Activated CD8-positive, alpha-beta T cell treated with anti-CD3 and anti-CD28 coated beads, Interleukin-2, amount 10 ng/mL, durations not matched to agents 7 days and 5 days (primary cell): ENCODE data around the gene ASAH2B. TPM values are rescaled to one million over a fixed set of nuclear protein-coding genes. Genes with fewer than 3 reads are reported as not detected.
"Not testable (repeated sequence)": the region's sequence is repeated elsewhere in the genome, so short reads cannot be mapped to it uniquely, and the experiment has no call there.

Experiments
- ATAC-seq: fragments of 150-1000 bp; cut with Tn5 transposase; one replicate; pipeline ENCODE4 v1.10.0; 2021; ENCODE audit warnings: moderate library complexity
- CTCF ChIA-PET: fragments of 350-600 bp; sonication (Branson Sonifier 250); formaldehyde crosslinking; loops from one replicate; lab custom pipeline; 2021; ENCODE audit warnings: antibody characterized with exemption; lab: Charles Lee
- POLR2A ChIA-PET: fragments of 350-600 bp; sonication (Branson Sonifier 250); formaldehyde crosslinking; loops from one replicate; lab custom pipeline; 2021; ENCODE audit warnings: antibody characterized with exemption; lab: Charles Lee
- DNase-seq: peaks from one replicate; pipeline ENCODE4 v3.0.0-alpha.2; 2020
- H3K27ac Mint-ChIP-seq: one replicate; pipeline ENCODE4 v1.8.0; 2021; ENCODE audit warnings: mild to moderate bottlenecking, mixed read lengths
- H3K27me3 Mint-ChIP-seq: one replicate; pipeline ENCODE4 v1.8.0; 2021; ENCODE audit warnings: low read depth, mixed read lengths
- H3K36me3 Mint-ChIP-seq: one replicate; pipeline ENCODE4 v1.8.0; 2021; ENCODE audit warnings: low read depth, mixed read lengths
- H3K4me1 Mint-ChIP-seq: one replicate; pipeline ENCODE4 v1.8.0; 2021; ENCODE audit warnings: low read depth, mixed read lengths
- H3K4me3 Mint-ChIP-seq: one replicate; pipeline ENCODE4 v1.8.0; 2021; ENCODE audit warnings: mild to moderate bottlenecking, mixed read lengths
- H3K9me3 Mint-ChIP-seq: one replicate; pipeline ENCODE4 v1.8.0; 2022; ENCODE audit warnings: mixed read lengths; ENCODE audit not compliant: insufficient read depth
- total RNA-seq, 2 experiments: library from RNA; stranded (reverse); gene quantifications; one replicate each; pipeline ENCODE4 v1.2.3, GENCODE V29; 2021

ASAH2B gene
- total RNA-seq: 1 to 10 TPM; 1.5 to 3.3 TPM

DNA sequence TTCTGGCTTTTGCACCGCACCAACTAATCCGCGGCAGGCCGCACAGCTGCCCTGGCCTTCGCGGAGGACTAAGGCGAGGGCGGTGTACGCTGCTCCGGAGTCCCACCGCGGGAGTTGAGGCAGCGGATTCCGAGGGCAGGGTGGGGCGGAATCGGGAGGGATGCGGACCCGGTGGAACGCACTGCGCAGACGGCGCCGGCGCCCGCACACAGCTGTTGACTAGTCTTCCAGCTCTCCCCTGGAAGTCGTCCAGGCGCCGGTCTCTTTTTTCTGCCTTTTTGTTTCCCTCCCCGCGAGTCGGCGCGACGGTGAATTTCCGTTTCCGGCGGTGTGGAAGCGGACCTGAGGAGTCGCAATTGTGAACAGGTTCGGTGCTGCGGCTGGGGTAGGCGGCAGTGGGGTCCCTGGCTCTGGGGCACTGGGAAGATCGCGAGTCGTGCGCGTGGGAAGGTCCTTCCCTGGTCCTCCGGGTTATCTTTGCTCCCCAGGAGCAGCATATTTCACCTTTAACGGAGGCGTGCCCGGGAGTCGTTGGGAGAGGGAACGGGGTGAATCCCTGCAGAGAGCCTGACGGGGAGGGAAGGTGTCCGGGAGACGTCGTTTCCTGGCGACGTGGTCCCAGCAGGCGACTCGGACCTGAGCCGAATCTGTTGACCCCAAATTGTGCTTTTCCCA is at the start of gene ASAH2B:
ASAH2B (plus strand) TSS at position 319 of the 675 bp plus-strand sequence. CDS start 5,195 bp downstream, outside the sequence.
- CTCF ChIA-PET: interaction anchor here (1.5 kb wide), 1 partner anchor 343 kb away, joined by 3 read pairs; no protein-coding TSS in a partner anchor
- H3K27ac Mint-ChIP-seq: peak within 1 kb of the TSS; percentile 80
- peak; percentile 86 for ATAC-seq
- H3K9me3 Mint-ChIP-seq: no peaks in the 10 kb centered on the region
- DNase-seq: peak; percentile 78
- H3K4me1 Mint-ChIP-seq: peaks cover 17% of the 10 kb centered on the region
- H3K4me3 Mint-ChIP-seq: peak within 1 kb of the TSS; percentile 88
- POLR2A ChIA-PET: interaction anchor here (1.2 kb wide), 1 partner anchor 59 kb away, joined by 4 read pairs; no protein-coding TSS in a partner anchor
- no peaks in the 10 kb centered on the region for H3K36me3 Mint-ChIP-seq
- peaks cover 16% of the 10 kb centered on the region for H3K27me3 Mint-ChIP-seq

DNA sequence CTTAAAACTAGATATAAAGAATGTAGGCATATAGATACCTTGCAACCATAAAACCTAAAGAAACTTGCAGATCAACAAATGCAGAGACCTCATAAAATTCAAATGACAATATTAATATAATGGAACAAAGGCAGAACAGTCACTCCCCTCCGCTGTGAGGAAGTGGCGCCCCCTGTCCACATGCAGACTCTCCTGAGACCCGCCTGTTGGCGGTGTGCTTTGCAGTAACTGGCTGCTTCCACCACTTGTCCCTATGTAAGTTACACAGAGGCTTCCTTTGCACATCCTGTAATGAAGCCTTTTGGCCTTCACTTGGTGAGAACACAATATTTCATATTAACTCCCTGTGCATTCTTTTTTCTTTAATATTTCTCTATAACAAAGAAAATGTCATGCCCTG is 41.9 kb upstream of the ASAH2B start:
- ATAC-seq, H3K27me3 Mint-ChIP-seq, CTCF ChIA-PET, H3K4me3 Mint-ChIP-seq, H3K4me1 Mint-ChIP-seq, H3K27ac Mint-ChIP-seq, POLR2A ChIA-PET, H3K9me3 Mint-ChIP-seq, DNase-seq, H3K36me3 Mint-ChIP-seq: not testable (repeated sequence)

DNA sequence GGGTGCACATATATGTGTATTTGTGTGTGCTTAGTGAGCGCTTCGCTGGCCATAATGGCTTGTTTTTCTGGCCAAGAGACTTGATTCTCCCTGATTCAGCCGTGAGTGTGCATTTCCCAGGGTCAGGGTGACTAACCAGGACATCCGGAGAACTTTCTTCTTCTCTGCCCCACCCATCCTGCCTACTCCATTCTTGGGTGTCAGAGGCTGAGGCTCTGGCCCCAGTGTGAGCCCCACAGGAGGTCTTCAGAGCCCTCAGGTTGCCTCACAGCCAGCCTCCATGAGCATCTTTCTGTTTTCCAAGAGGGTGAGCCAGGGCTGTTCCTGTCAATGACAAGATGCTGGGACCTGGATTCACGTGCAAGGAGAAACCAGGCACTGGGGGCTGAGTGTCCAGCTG is 37.8 kb upstream of the ASAH2B start:
- DNase-seq, H3K36me3 Mint-ChIP-seq, H3K4me3 Mint-ChIP-seq, POLR2A ChIA-PET, H3K27me3 Mint-ChIP-seq, CTCF ChIA-PET, ATAC-seq, H3K27ac Mint-ChIP-seq, H3K4me1 Mint-ChIP-seq, H3K9me3 Mint-ChIP-seq: not testable (repeated sequence)

DNA sequence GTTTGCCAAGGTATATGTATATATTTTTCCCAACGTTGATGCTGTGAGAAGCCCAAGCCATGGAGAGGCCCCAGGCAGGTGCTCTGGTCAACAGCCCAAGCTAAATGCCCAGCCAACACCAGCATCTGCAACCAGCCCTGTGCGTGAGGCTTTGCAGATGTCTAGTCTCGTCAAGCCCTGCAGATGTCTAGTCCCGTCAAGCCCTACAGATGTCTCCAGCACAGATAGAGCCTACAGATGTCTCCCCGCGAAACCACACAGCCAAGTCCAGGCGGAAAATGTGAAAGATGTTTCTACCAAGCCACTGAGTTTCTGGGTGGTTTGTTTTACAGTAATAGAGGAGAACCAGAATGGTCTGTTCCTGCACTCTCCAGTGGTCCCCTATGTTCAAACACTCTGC is 36.7 kb upstream of the ASAH2B start:
- H3K27ac Mint-ChIP-seq, H3K27me3 Mint-ChIP-seq, H3K4me1 Mint-ChIP-seq, H3K36me3 Mint-ChIP-seq, POLR2A ChIA-PET, H3K9me3 Mint-ChIP-seq, H3K4me3 Mint-ChIP-seq, CTCF ChIA-PET, ATAC-seq, DNase-seq: not testable (repeated sequence)

DNA sequence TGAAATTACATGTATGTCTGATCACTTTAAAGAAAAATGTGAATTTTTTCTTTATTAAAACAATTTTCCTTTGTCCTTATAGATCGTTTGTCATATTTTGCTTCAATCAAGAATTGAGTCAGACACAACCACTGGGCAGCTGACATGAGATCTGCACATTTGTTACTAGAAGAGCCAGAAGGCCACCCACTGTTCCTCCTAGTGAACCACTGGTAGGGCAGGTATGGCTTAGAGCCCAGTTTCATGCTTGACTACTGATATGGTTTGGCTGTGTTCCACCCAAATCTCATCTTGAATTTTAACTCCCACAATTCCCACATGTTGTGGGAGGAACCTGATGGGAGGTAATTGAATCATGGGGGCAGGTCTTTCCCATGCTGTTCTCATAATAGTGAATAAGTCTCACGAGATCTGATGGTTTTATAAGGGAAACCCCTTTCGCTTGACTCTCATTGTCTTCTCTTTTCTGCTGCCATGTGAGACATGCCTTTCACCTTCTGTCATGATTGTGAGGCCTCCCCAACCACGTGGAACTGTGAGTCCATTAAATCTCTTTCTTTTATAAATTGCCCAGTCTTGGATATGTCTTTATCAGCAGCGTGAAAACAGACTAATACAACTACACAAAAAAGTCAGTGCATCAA is 35.2 kb upstream of the ASAH2B start:
- H3K4me3 Mint-ChIP-seq, H3K27ac Mint-ChIP-seq, ATAC-seq, POLR2A ChIA-PET, H3K36me3 Mint-ChIP-seq, CTCF ChIA-PET, H3K27me3 Mint-ChIP-seq, H3K9me3 Mint-ChIP-seq, DNase-seq, H3K4me1 Mint-ChIP-seq: not testable (repeated sequence)

DNA sequence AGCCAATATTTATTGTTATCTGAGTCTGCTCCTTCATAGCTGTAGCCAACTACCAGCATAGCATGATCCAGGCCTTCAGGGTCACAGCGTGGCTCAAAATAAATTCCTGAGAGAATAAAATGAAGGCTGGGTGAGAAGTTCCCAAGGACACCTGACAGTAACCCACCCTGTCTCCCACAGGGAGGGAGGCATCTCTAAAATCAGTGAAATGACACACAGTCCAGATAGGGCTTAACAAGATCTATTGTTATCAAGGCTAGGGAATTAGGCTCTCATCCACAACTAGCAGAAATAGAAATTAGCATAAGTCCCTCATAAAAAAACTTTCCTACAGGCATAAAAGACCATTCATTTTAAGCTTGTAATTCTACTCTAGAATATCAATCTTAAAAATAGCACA is 33.7 kb upstream of the ASAH2B start:
- H3K4me3 Mint-ChIP-seq, DNase-seq, H3K36me3 Mint-ChIP-seq, CTCF ChIA-PET, H3K27me3 Mint-ChIP-seq, ATAC-seq, H3K27ac Mint-ChIP-seq, POLR2A ChIA-PET, H3K9me3 Mint-ChIP-seq, H3K4me1 Mint-ChIP-seq: not testable (repeated sequence)

DNA sequence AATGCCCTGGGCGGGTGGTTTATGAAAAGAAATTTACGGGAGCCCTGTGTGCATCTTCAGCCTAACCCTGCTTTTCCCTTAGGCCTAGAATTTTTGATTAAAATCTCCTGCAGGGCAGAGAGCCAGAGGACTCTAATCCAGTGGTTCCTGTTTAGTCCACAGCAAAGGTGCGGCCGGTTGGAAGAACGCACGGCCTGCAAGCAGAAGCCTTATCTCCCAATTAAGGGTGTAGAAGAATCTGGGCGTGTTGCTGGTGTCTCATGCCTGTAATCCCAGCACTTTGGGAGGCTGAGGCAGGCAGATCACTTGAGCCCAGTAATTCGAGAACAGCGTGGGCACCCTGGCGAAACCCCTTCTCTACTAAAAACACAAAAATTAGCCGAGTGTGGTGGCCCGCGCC is 29.5 kb upstream of the ASAH2B start:
- H3K36me3 Mint-ChIP-seq, ATAC-seq, H3K27me3 Mint-ChIP-seq, H3K27ac Mint-ChIP-seq, DNase-seq, H3K4me1 Mint-ChIP-seq, H3K4me3 Mint-ChIP-seq, H3K9me3 Mint-ChIP-seq, POLR2A ChIA-PET, CTCF ChIA-PET: not testable (repeated sequence)

DNA sequence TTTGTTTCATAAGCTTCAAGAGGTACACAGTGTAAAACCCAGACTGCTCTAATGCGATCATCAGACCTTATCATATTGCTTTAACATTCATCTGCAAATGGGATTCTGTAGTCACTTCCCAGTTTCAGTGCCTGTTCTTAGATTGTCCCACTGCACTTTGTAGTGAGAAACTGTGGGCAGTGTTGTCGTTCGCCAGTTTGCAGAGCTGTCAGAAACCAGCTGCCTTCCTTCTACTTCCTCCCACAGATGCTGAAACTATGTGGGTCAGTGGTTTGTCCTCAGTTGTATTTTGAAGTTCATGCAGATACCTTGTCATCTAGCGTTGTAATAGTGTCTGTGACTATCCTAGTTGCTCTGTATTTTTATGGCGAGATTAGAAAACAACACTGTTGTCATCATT is 15.9 kb upstream of the ASAH2B start:
- H3K4me3 Mint-ChIP-seq, DNase-seq, H3K36me3 Mint-ChIP-seq, CTCF ChIA-PET, ATAC-seq, H3K27ac Mint-ChIP-seq, H3K4me1 Mint-ChIP-seq, POLR2A ChIA-PET, H3K9me3 Mint-ChIP-seq: not testable (repeated sequence)
- H3K27me3 Mint-ChIP-seq: peaks cover 37% of the 10 kb centered on the region

DNA sequence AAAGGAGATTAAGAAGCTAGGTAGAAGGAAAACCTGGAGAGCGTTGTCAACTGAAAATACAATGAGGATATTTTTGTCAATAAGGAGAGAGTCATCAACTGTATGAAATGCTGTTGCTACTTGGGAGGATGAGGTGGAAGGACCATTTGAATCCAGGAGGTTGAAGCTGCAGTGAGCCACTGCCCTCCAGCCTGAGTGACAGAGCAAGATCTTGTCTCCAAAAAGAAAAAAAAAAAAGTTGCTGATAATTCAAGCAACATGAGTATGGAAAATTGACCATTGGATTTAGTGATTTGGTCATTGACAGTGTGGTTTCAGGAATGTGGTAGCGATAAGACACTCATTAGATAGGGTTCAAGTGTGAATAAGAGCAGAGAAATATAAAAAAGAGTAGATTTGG is 11.6 kb upstream of the ASAH2B start:
- ATAC-seq, CTCF ChIA-PET, POLR2A ChIA-PET, H3K9me3 Mint-ChIP-seq, H3K4me1 Mint-ChIP-seq, DNase-seq, H3K4me3 Mint-ChIP-seq, H3K36me3 Mint-ChIP-seq, H3K27ac Mint-ChIP-seq: not testable (repeated sequence)
- peaks cover 44% of the 10 kb centered on the region for H3K27me3 Mint-ChIP-seq

DNA sequence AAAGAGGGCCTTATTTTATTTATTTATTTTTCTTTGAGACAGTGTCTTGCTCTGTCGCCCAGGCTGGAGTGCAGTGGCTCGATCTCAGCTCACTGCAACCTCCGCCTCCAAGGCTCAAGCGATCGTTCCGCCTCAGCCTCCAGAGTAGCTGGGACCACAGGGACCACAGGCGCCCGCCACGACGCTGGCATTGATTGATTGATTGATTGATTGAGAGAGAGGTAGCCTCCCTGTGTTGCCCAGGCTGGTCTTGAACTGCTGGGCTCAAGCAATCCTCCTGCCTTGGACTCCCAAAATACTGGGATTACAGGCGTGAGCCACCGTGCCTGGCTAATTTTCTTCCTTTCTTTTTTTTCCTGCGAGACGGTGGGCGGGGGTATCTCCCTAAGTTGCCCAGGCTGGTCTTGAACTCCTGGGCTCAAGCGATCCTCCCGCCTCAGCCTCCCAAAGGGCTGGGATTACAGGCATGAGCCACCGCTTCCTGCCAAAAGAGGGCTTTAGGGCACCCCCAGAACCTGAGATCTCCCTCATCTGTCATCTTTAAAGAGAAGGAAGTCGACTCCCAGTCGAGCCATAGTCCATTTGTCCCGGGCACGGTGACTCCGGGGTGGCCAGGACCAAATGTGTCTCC is 634 bp upstream of the ASAH2B start:
- ATAC-seq: peak; percentile 34
- Mint-ChIP-seq H3K4me3 (peak overlapping the region; percentile 88), H3K27me3 (peaks cover 22% of the 10 kb centered on the region), H3K4me1 (peaks cover 17% of the 10 kb centered on the region), H3K27ac (peak overlapping the region; percentile 80)
- H3K9me3 Mint-ChIP-seq, POLR2A ChIA-PET, DNase-seq, H3K36me3 Mint-ChIP-seq: not testable (repeated sequence)
- CTCF ChIA-PET: interaction anchor here (1.5 kb wide), 1 partner anchor 342 kb away, joined by 3 read pairs; no protein-coding TSS in a partner anchor

DNA sequence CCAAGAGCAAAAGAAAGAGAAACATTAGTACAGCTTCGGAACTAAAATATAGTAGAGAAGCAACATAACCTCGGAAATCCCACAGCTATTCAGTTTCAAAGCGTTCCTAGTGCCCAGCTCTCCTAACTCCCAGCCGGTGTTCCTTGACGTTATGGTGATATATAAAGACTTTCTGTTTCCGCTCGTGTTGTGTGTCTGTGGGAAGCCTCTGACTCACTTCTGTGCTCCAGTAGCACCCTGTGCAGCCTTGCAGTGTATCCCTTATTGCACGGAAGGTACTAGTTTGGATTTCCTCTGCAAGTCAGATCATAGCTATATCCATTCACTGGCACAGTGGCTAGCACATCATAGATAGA is 535 bp downstream of the ASAH2B start:
- H3K4me3 Mint-ChIP-seq: peak overlapping the region; percentile 88
- CTCF ChIA-PET: interaction anchor here (1.5 kb wide), 1 partner anchor 343 kb away, joined by 3 read pairs; no protein-coding TSS in a partner anchor
- ATAC-seq (peak; percentile 43), DNase-seq (peak; percentile 38)
- H3K36me3 Mint-ChIP-seq: no peaks in the 10 kb centered on the region
- H3K4me1 Mint-ChIP-seq: peaks cover 17% of the 10 kb centered on the region
- POLR2A ChIA-PET: interaction anchor here (1.2 kb wide), 1 partner anchor 58 kb away, joined by 4 read pairs; no protein-coding TSS in a partner anchor
- no peaks in the 10 kb centered on the region for H3K9me3 Mint-ChIP-seq
- peaks cover 11% of the 10 kb centered on the region for H3K27me3 Mint-ChIP-seq
- peak overlapping the region; percentile 80 for H3K27ac Mint-ChIP-seq

DNA sequence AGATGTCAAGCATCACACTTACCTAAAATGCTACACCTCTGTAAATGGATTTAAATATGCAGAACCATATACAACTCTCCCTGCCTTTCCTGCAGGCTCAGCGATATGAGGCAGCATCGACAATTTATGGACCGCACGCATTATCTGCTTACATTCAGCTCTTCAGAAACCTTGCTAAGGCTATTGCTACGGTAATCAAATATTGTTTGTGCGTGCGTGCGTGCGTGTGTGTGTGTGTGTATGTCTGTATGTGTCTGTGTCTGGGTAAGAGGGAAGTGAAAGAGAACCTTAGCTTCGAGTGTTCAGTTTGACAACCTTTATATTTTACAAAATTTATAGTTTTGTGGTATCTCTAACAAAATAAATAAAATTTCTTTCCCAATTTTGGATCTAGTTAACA is 3.1 kb downstream of the ASAH2B start:
- DNase-seq, H3K36me3 Mint-ChIP-seq, CTCF ChIA-PET, H3K27me3 Mint-ChIP-seq, ATAC-seq, H3K9me3 Mint-ChIP-seq, POLR2A ChIA-PET, H3K4me3 Mint-ChIP-seq, H3K27ac Mint-ChIP-seq: not testable (repeated sequence)
- peaks cover 17% of the 10 kb centered on the region for H3K4me1 Mint-ChIP-seq
